Heart left ventricle (tissue), 16 donors: ENCODE data around the gene ADARB1. TPM values are rescaled to one million over a fixed set of nuclear protein-coding genes. Genes with fewer than 3 reads are reported as not detected.

Source experiments
- ATAC-seq, 4 donors: fragments of 200-7000 bp; cut with Tn5 transposase; one replicate each; pipeline ENCODE4 v1.9.1; 2020 to 2022; ENCODE audit warnings: moderate library complexity in 4 of 4, mild to moderate bottlenecking in 3 of 4, moderate number of reproducible peaks in 1 of 4
- DNase-seq, 5 donors: peaks; one replicate each; pipeline ENCODE4 v3.0.0-alpha.2; 2020
- H3K27ac ChIP-seq, 12 donors: fragments of 200-600 bp; sonication (generic) in 4 of 12; one replicate each; pipeline versions ENCODE4 v1.5.0 to v1.8.0; 2016 to 2022; ENCODE audit warnings: mild to moderate bottlenecking in 2 of 12
- H3K27me3 ChIP-seq, 9 donors: fragments of 200-600 bp; sonication (generic) in 2 of 9; one replicate each; pipeline versions ENCODE4 v1.5.1 to v1.8.0; 2016 to 2022; ENCODE audit warnings: mild to moderate bottlenecking in 3 of 9
- H3K36me3 ChIP-seq, 9 donors: fragments of 200-600 bp; sonication (generic) in 2 of 9; one replicate each; pipeline versions ENCODE4 v1.5.0 to v1.8.0; 2018 to 2022; ENCODE audit warnings: mild to moderate bottlenecking in 2 of 9
- H3K4me1 ChIP-seq, 12 donors: fragments of 200-600 bp; sonication (generic) in 4 of 12; one replicate each; pipeline versions ENCODE4 v1.5.0 to v1.8.0; 2016 to 2022; ENCODE audit warnings: mild to moderate bottlenecking in 3 of 12
- H3K4me3 ChIP-seq, 12 donors: fragments of 200-600 bp; sonication (generic) in 4 of 12; one replicate each; pipeline versions ENCODE4 v1.5.0 to v1.8.0; 2017 to 2022; ENCODE audit warnings: mild to moderate bottlenecking in 9 of 12, moderate library complexity in 4 of 12
- H3K9me3 ChIP-seq, 12 donors: fragments of 200-600 bp; sonication (generic) in 4 of 12; one replicate each; pipeline versions ENCODE4 v1.5.0 to v1.8.0; 2016 to 2022; ENCODE audit warnings: mild to moderate bottlenecking in 1 of 12
- CTCF ChIP-seq, 12 donors: fragments of 200-600 bp; sonication (generic) in 4 of 12; IDR thresholded peaks; one replicate each; pipeline versions ENCODE4 v1.5.0 to v1.8.0; 2018 to 2022; ENCODE audit warnings: antibody characterized with exemption in 12 of 12, mild to moderate bottlenecking in 5 of 12
- POLR2A ChIP-seq, 2 donors: fragments of 450-650 bp; IDR thresholded peaks; one replicate each; pipeline ENCODE4 v1.6.1; 2017; ENCODE audit warnings: antibody characterized with exemption in 2 of 2, mild to moderate bottlenecking in 2 of 2, moderate library complexity in 2 of 2
- WGBS, 4 donors: extraction: QIAGEN DNeasy Blood & Tissue Kit in 2 of 4; methylation state at CpG; one replicate each; pipeline versions ENCODE4 v1.1.5 to v1.1.7; 2013 to 2018; 5-methylcytosine and 5-hydroxymethylcytosine counted together
- intact Hi-C, 10 donors: fragments of 100-400 bp; cut with DNase I; formaldehyde crosslinking; loops; one replicate each; pipeline versions ENCODE4 v1.11.1 to v1.14.2; 2022
- polyA plus RNA-seq, 2 donors: library from polyadenylated mRNA; stranded (reverse); fragments of 200-250 nt; gene quantifications; one replicate each; pipeline ENCODE4 v1.2.3, GENCODE V29; 2013
- total RNA-seq, 9 donors: library from RNA; depleted of rRNA in 2 of 9; stranded (reverse); fragments of >200 nt in 2 of 9; fragmentation: NEBNext Ultra II Directional in 3 of 9; extraction: Animal tissue kit (Norgen Biotek cat#: 25700) in 3 of 9; gene quantifications; one replicate each; pipeline versions ENCODE4 v1.1.0 to v1.2.4, GENCODE V29; 2016 to 2023
- donor health status: ischemic (EF 13 %, LVEDD 7.1; RV severe dilation, severe dysfunction).
- donor health status: healthy with polysubstance abuse.
- donor health status: DM: no; HTN: yes; CAD: no.
- donor health status: DM: no; HTN: no; CAD: no.
- donor health status: ischemic (EF 25% LVEDD 6.9; RV normal size, moderate dysfunction).
- donor health status: ischemic (EF 25% LVEDD 5.7; RV mildly dilated, moderate dysfunction).
- donor health status: healthy.
- donor health status: DM: yes; HTN: yes; CAD: no.
- donor health status: ischemic (EF 35%, LVEDD 5.7; RV mildly dilated, moderate dysfunction).
- donor health status: nonischemic (EF 11% LVEDD 7.7; RV severe dilation, severe dysfunction).
- donor health status: DM: yes; HTN: yes; CAD: no.
- donor health status: PGD.
- donor health status: ischemic (EF 29% LVEDD 5.4; RV normal size, mild dysfunction).
- donor health status: nonischemic (EF 23%, LVEDD 6.1; RV moderate dilation, normal function).

ADARB1 gene
- total and polyA plus RNA-seq, 11 donors: 6.9 to 16.3 (median 12.0) TPM

- H3K27me3 ChIP-seq: no peaks in the 10 kb centered on the region
- no peak overlapping the region for H3K27ac ChIP-seq
- ATAC-seq (no peak), DNase-seq (no peak)
- H3K4me1 ChIP-seq: peaks cover 0 to 28% (median 2%) of the 10 kb centered on the region in 12 donors
- intact Hi-C loops: no loop called here
- no peak for TF ChIP-seq CTCF (IDR thresholded peaks at IDR 0.05)
- TF ChIP-seq POLR2A (IDR thresholded peaks at IDR 0.05): no peak
- no peaks in the 10 kb centered on the region for H3K36me3 ChIP-seq
- H3K4me3 ChIP-seq: no peak overlapping the region
- WGBS, 4 donors: 87 to 95% (median 90%) methylated on average over 9 to 15 of the region's 15 CpGs
- peaks cover 0 to 21% (median 7%) of the 10 kb centered on the region in 12 donors for H3K9me3 ChIP-seq
Observed at GRCh38 chr21:45042664-45043161, 31.7 kb upstream of the ADARB1 start.

DNA sequence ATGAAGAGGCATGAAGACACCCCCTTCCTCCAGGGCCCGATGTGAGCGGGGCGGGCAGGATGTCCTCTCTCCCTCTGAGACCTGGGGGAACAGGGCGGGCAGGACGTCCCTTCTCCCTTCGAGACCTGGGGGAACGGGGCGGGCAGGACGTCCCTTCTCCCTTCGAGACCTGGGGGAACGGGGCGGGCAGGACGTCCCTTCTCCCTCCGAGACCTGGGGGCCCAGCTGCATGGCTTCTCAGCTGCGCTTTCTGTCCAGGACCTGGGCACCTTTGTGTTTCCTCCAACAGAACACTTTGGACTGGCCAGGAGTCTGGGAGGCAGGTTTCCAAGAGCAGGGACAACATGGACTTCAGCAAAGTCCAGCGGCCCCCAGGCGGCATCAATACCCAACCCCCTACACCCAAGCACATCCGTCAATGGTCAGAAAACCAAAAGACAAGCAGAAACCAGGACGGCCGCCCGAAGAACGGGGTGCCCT, 30.8 kb upstream of the ADARB1 start:
- Histone ChIP-seq H3K9me3 (peaks cover 0 to 24% (median 7%) of the 10 kb centered on the region in 12 donors), H3K4me1 (peaks cover 0 to 28% (median 2%) of the 10 kb centered on the region in 12 donors), H3K36me3 (no peaks in the 10 kb centered on the region), H3K27me3 (no peaks in the 10 kb centered on the region), H3K27ac (no peak overlapping the region), H3K4me3 (no peak overlapping the region)
- intact Hi-C loops: no loop called here
- DNase-seq (no peak), ATAC-seq (no peak)
- WGBS, 4 donors: 80 to 82% (median 81%) methylated on average over 19 to 22 of the region's 22 CpGs
- TF ChIP-seq POLR2A (IDR thresholded peaks at IDR 0.05) (no peak), CTCF (IDR thresholded peaks at IDR 0.05) (no peak)

DNA sequence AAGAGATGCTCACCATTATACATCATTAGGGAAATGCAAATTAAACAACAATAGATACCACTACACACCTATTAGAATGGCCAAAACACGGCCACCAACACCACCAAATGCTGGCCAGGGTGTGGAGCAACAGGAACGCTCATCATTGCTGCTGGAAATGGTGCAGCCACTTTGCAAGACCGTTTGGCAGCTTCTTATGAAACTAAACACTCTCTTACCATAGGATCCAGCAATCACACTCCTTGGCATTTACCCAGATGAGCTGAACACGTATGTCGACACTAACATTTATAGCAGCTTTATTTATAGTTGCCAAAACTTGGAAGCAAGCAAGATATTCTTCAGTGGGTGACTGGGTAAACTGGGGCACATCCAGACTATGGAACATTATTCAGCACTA, 28.9 kb upstream of the ADARB1 start:
- Histone ChIP-seq H3K36me3 (no peaks in the 10 kb centered on the region), H3K4me3 (no peak overlapping the region), H3K9me3 (peaks cover 0 to 24% (median 7%) of the 10 kb centered on the region in 12 donors), H3K4me1 (peaks cover 0 to 14% (median 2%) of the 10 kb centered on the region in 12 donors), H3K27me3 (no peaks in the 10 kb centered on the region), H3K27ac (no peak overlapping the region)
- DNase-seq (no peak), ATAC-seq (no peak)
- WGBS, 4 donors: 49 to 58% (median 52%) methylated on average over 5 of the region's 5 CpGs
- intact Hi-C loops: no loop called here
- TF ChIP-seq CTCF (IDR thresholded peaks at IDR 0.05): no peak
- TF ChIP-seq POLR2A (IDR thresholded peaks at IDR 0.05): no peak

- TF ChIP-seq POLR2A (IDR thresholded peaks at IDR 0.05) (no peak), CTCF (IDR thresholded peaks at IDR 0.05) (no peak)
- ATAC-seq (no peak), DNase-seq (no peak)
- Histone ChIP-seq H3K4me1 (no peaks in the 10 kb centered on the region), H3K27ac (no peak overlapping the region), H3K9me3 (peaks cover 0 to 24% (median 7%) of the 10 kb centered on the region in 12 donors), H3K27me3 (no peaks in the 10 kb centered on the region), H3K36me3 (no peaks in the 10 kb centered on the region), H3K4me3 (no peak overlapping the region)
- WGBS, 4 donors: 76 to 95% (median 81%) methylated on average over 1 of the region's 1 CpG
- intact Hi-C loops: no loop called here
Observed at GRCh38 chr21:45047257-45047656, 27.1 kb upstream of the ADARB1 start.
